Fibroblast of the aortic adventitia (primary cell): ENCODE results near the gene SPSB1. TPM values are rescaled to one million over a fixed set of nuclear protein-coding genes. Genes with fewer than 3 reads are reported as not detected.

Experiments
- DNase-seq: peaks from one replicate; pipeline ENCODE4 v3.0.0-alpha.2; 2010; ENCODE audit warnings: low read depth
- H3K4me3 ChIP-seq: 2 replicates; pipeline ENCODE4 v1.5.1; 2011; ENCODE audit warnings: low read depth, mild to moderate bottlenecking, control low read depth, low read length, moderate library complexity
- total RNA-seq: library from RNA; depleted of rRNA; stranded (reverse); fragments of >200 nt; gene quantifications from 2 replicates; pipeline ENCODE4 v1.2.3, GENCODE V29; 2012; ENCODE audit warnings: low replicate concordance
- TF ChIP-seq, protein P1 (sequence below): IDR thresholded peaks from 2 replicates; pipeline ENCODE4 v1.5.1; 2011; ENCODE audit warnings: mild to moderate bottlenecking, low read length, control low read depth, inconsistent platforms; ENCODE audit not compliant: insufficient read depth

Gene SPSB1
- total RNA-seq, 1 donor, result 37.6 TPM

DNA sequence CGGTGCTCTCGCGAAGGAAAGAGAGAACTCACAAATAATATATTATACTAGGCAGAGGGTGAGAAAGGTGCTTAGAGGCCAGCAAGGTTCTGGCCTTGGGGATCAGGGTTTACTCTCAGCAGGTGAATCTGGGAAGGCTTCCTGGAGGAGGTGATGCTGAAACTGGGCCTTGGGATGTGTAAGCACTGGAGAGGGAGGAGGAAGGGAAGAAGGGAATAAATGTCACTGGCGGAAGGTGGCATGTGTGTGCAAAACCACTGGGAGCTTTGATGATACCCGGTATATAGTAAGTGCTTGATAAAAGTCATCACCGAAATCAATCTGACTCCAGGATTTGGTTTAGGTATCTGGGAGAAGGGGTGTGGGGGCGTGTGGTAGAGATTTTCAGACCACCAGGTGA, 24.4 kb downstream of the SPSB1 start:
- no peak for DNase-seq
- TF ChIP-seq, protein P1, sequence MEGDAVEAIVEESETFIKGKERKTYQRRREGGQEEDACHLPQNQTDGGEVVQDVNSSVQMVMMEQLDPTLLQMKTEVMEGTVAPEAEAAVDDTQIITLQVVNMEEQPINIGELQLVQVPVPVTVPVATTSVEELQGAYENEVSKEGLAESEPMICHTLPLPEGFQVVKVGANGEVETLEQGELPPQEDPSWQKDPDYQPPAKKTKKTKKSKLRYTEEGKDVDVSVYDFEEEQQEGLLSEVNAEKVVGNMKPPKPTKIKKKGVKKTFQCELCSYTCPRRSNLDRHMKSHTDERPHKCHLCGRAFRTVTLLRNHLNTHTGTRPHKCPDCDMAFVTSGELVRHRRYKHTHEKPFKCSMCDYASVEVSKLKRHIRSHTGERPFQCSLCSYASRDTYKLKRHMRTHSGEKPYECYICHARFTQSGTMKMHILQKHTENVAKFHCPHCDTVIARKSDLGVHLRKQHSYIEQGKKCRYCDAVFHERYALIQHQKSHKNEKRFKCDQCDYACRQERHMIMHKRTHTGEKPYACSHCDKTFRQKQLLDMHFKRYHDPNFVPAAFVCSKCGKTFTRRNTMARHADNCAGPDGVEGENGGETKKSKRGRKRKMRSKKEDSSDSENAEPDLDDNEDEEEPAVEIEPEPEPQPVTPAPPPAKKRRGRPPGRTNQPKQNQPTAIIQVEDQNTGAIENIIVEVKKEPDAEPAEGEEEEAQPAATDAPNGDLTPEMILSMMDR, result no peak

DNA sequence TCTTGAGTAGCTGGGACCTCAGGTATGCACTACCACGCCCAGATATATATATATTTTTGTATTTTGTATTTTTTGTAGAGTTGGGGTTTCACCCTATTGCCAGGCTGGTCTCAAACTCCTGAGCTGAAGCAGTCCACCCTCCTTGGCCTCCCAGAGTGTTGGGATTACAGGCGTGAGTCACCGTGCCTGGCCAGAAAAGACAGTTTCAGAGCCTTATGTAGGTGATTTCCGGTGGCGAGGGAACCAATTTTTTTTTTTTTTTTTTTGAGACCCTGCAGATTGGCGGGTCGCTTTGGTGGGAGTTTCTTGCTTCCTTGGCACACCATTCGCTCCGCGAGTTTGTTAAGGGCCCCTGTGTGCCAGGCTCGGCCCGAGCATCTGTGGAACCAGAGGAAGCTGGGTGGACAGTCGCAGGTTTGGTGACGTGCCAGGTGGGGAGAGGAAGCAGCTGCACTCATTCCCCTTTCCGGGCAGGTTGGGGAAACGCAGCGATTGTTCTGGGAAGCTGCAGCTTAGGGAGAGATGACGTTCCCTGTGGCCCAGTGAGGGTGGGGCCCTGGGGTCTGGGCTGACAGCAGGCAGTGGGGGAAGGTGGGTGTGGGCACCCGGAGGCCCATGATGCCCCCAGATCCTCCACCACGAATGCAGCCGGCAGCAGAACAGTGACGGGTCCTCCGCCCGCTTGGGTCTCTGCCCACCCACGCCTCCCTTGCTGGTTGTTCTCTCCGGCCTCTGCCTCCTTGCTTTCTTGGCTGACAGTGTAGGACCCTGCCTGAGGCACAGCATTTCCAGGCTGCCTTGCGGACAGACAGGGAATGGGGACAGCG, 25.1 kb downstream of the SPSB1 start:
- peak overlapping the region; percentile 18 for H3K4me3 ChIP-seq
- DNase-seq, result peak; percentile 64
- TF ChIP-seq, protein P1, result no peak

More for the DNA sequence above, 24.4 kb downstream of the SPSB1 start:
- H3K4me3 ChIP-seq, result no peak overlapping the region

DNA sequence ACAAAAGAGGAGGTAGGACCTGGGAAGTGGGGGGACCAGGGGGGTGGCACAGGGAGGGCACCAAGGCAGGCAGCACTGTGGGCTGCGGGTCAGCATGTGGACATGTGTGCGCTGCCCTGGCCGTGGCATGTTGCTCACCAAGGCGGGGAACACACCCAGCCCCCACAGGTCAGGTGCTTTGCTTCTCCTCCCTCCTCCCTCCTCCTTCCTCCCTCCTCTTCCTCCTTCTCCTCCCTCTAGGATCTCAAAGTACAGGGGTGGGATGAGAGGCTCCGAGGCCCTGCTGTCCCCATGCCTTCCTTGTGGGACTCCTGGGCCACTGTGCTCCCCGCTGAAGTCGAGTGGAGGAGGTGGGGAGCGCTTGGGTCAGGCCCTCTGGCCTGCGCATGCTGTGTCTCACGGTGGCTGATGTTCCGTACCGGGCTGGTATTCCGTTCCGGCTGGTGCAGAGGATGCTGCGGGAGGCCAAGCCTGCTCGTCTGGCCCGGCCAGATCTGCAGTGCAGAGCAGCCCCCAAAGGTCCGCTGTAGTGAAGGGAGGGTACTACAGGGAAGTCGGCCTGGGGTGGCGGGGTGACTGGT, 26.6 kb downstream of the SPSB1 start:
- DNase-seq, result no peak
- no peak overlapping the region for H3K4me3 ChIP-seq
- TF ChIP-seq, protein P1, result no peak

DNA sequence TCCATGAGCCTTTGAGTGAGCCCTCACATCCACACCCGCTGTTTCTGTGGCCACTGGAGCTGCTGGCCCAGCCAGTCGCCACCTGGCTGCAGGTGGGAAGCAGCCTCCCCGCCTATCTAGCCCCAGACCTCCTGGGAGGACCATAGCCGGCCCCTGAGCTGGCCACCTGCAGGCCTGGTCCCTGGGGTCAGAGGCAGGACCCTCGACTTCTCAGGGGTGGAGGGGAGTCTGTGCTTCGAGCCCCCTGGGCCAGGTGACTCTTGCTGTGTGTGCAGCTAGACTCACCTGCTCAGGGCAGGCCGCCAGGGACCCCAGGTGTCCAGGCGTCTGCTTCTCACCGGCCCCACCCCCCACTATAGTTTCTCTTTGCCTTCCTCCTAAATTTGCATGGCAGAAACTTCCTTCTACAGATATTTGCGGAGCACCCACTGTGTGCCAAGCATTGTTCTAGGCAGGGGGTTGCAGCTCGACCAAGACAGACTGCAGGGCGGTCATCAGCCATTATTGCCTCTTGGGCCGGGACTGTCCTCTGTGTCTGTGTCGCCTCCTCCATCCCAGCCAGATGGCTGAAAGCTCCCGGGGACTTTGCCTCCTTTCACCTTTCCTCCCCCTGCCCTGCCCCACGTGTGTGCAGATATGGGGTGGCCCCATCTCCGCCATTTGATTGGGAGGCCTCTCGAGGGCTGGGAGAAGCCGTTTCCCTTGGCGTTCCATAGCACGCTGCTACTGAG, 27.3 kb downstream of the SPSB1 start:
- no peak for DNase-seq
- TF ChIP-seq, protein P1, result no peak
- no peak overlapping the region for H3K4me3 ChIP-seq

DNA sequence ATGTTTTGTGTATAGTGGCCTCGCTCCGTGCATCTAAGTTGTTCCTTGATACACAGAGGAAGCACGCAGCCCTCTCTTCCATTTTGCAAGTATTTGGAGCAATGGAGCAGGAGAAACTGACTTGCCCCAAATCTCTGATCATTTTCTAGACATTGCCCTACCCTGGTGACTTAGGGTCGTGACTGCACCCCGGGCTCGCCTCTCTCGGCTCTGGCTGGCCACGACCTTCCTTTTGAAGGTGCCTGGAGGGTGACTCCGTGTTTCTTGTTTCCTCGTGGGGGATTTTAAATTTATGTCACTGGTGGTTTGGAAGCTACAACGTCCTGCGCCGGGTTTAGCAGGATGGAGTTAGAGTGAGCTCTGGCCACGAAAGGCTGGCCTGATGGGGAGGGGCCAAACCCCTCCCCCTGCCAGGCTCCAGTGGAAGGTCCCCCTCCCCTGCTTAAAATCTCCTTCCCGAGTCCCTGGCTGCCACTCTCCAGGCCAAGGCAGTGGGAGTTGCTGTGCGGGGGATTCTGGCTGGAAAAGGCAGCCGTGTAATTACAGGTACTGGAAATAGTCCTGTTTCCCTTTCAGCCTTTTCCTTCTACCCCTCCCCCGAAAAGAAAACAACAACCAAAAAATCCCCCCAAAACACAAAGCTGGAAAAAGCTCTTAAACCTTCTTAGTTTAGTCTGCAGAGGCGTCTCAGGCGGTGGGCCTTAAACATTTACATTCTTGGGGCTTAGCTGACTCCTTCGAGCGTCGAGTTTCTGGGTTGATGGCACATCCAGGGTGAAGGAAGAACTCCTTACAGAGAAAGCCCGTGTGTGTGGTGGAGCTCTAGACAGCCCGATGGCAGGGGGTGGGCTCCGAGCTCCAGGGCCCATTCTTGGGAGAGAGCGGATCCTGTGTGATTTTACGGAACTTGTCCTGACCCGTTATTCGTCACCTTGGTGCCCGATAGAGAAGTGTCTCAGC, 28.1 kb downstream of the SPSB1 start:
- no peak overlapping the region for H3K4me3 ChIP-seq
- no peak for DNase-seq
- TF ChIP-seq, protein P1, result no peak

DNA sequence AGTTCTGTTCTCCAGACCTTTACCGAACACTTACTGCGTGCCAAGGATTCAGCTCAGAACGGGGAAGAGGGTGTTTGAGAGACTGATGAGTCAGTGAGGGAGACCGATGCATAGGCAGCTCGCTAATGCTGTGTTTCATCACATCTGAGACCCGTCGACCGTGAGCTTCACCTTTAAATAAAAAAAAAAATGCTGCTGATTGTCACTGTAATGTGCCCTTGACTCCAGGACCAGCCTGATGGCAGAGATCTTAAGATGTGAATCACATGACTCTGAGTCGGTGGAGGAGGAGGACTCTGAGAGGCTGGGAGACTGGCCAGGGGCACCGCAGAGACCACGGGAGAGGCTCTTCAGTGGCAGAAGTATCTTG, 28.8 kb downstream of the SPSB1 start:
- TF ChIP-seq, protein P1, result no peak
- DNase-seq, result peak; percentile 74
- no peak overlapping the region for H3K4me3 ChIP-seq
